ENCODE results near the gene DES.
A peak's percentile ranks its signal among the peaks of the same experiment; 100 is the strongest.

DES gene

GRCh38 chr2:219464286-219465032, 46.3 kb downstream of the DES start:
- TF ChIP-seq CTCF (conservative IDR thresholded peaks at IDR 0.05; ENCODE audit: low read length) = no peak
- no peak overlapping the region for H3K4me3 ChIP-seq (ENCODE audit: low read length)
- DNase-seq (ENCODE audit: low read depth) = no peak

- H3K4me3 ChIP-seq (ENCODE audit: low read length) = no peak overlapping the region
- no peak for TF ChIP-seq CTCF (conservative IDR thresholded peaks at IDR 0.05; ENCODE audit: low read length)
- no peak for DNase-seq (ENCODE audit: low read depth)
Measured at GRCh38 chr2:219465659-219466561, 47.7 kb downstream of the DES start.

GRCh38 chr2:219466816-219467735, 48.9 kb downstream of the DES start:
- H3K4me3 ChIP-seq (ENCODE audit: low read length) = no peak overlapping the region
- DNase-seq (ENCODE audit: low read depth) = no peak
- no peak for TF ChIP-seq CTCF (conservative IDR thresholded peaks at IDR 0.05; ENCODE audit: low read length)

GRCh38 chr2:219467736-219468075, 49.5 kb downstream of the DES start:
- TF ChIP-seq CTCF (conservative IDR thresholded peaks at IDR 0.05; ENCODE audit: low read length) = no peak
- DNase-seq (ENCODE audit: low read depth) = no peak

GRCh38 chr2:219468410-219469185, 50.4 kb downstream of the DES start:
- no peak overlapping the region for H3K4me3 ChIP-seq (ENCODE audit: low read length)
- no peak for DNase-seq (ENCODE audit: low read depth)
- no peak for TF ChIP-seq CTCF (conservative IDR thresholded peaks at IDR 0.05; ENCODE audit: low read length)

More at GRCh38 chr2:219467736-219468075, 49.5 kb downstream of the DES start:
- H3K4me3 ChIP-seq (ENCODE audit: low read length) = no peak overlapping the region

- no peak overlapping the region for H3K4me3 ChIP-seq (ENCODE audit: low read length)
- peak; percentile 47 for DNase-seq (ENCODE audit: low read depth)
- TF ChIP-seq CTCF (conservative IDR thresholded peaks at IDR 0.05; ENCODE audit: low read length) = no peak
Measured at GRCh38 chr2:219469186-219469724, 51.1 kb downstream of the DES start.
